ENCODE data around the gene HCCS.

DNA sequence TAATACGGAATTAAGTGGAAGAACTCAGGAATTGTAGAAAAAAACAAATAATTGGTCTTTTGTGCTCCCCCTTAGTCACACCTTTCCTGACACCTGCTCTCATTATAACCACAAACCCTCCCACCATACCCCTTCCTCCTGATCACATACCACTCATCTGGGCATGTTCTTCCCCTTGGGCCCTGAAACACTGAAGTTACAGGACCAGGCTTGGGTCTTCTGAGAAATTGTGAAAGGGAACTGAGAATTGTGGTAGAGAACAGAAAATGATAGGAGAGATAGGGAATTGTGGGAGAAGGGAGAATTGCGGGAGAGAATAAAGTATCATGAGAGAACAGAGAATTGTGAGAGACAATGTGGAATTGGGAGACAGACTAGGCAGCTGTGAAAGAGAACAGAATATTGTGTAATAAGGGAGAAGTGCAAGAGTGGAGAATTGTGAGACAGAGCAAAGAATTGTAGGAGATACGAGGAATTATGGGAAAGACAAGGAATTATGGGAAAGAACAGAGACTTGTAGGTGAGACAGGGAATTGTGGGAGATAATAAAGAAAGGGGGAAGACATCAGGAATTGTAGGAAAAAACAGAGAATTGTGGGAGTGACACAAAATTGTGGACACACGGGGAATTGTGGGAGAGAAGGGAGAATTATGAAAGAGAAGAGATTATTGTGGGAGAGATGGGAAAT is 2.7 kb upstream of the HCCS start:
- TF ChIP-seq ZNF274 (IDR thresholded peaks at IDR 0.05; ENCODE audit: low read depth, low read length) (no peak), YY1 (IDR thresholded peaks at IDR 0.05; ENCODE audit: insufficient read depth, insufficient read length) (no peak)

All from NT2/D1 (cell line).